ENCODE data around the gene NRF1.

- TF ChIP-seq POLR2A (IDR thresholded peaks at IDR 0.05) (no peak), CTCF (IDR thresholded peaks at IDR 0.05) (no peak), EP300 (IDR thresholded peaks at IDR 0.05) (no peak)
Measured at GRCh38 chr7:129799350-129799955, 187.9 kb downstream of the NRF1 start.

Data from tibial nerve (tissue), 4 donors.